Erythroblast (primary cell): Measurements from ENCODE around the gene PTPRA.

ENCODE experiments used
- GATA1 ChIP-seq: IDR thresholded peaks from 2 replicates; pipeline ENCODE4 v1.6.1; 2011; ENCODE audit warnings: low read depth, mild to moderate bottlenecking, control low read depth, low read length, moderate library complexity
- POLR2A ChIP-seq: IDR thresholded peaks from 2 replicates; pipeline ENCODE4 v1.6.1; 2011; ENCODE audit warnings: mild to moderate bottlenecking, low read length

DNA sequence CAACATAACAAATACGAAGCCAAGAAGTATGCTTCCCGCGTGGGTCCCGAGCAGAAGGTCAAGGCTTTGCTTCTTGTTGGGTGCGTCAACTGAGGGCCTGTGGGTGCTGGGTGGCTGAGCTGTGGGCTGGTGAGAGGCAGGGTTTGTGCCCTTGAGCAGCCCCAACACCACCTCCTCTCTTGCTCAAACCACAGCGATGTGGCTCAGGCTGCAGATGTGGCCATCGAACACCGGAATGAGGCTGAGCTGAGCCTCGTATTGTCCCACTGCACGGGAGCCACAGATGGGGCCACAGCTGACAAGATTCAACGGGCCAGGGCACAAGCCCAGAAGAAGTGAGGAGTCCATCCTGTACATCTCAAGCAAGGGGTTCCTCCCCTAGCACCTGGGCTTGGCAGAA, 7.0 kb upstream of the PTPRA start:
- TF ChIP-seq POLR2A: no peak
- no peak for TF ChIP-seq GATA1
